Esophagus muscularis mucosa (tissue), 3 donors: ENCODE measurements around the gene HNRNPF.

Experiments used
- CTCF ChIP-seq, 3 experiments: fragments of 200-600 bp in 2 of 3; fragments of 450-650 bp in 1 of 3; sonication (generic) in 2 of 3; IDR thresholded peaks; one replicate each; pipeline ENCODE4 v1.5.1; 2017 to 2019; ENCODE audit warnings: antibody characterized with exemption in 3 of 3, mild to moderate bottlenecking in 2 of 3, moderate library complexity in 1 of 3
- POLR2A ChIP-seq: fragments of 450-650 bp; IDR thresholded peaks from one replicate; pipeline ENCODE4 v1.6.1; 2017; ENCODE audit warnings: antibody characterized with exemption, moderate library complexity, mild to moderate bottlenecking, low read depth
- POLR2AphosphoS5 ChIP-seq, 2 donors: sonication (generic); formaldehyde crosslinking; IDR thresholded peaks; one replicate each; pipeline ENCODE4 v1.6.1; 2017; ENCODE audit warnings: antibody characterized with exemption in 2 of 2

DNA sequence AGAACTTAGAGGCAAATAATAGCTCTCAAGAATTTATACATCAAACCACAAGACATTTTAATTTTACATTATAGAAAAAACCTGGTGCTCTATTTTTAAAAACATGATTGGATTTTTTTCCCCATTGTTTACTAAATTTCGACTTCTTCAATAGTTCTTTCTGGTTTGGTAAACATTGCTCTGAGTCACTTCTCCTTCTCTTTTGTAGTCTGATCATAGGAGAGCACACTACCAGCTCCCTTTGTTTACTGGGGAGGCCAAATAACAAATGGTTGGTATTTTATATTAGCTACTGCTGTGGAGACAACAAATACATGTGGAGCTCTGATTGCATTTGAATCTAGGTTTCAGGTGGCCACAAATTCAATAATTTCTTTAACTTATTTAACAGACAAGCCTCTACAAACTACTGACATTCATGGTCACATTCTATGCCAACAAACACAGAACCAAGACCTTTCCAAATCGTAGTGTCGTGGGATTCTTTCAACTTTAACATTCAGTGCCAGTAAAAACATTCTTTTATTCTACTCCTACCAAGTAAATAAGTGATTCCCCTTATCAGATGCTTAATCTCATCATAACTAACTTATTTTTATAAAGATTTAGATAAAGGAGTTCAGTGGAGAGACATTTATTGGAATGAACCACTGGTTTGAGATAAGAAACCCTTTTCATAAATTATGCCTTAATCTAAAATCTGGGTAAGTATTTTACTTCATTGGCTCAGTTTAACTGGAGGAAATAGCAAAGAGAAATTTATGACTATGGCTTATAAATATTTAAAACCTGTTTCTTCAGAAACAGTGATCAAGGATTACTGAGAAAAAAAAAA lies 55.3 kb downstream of the HNRNPF start:
- TF ChIP-seq CTCF (IDR thresholded peaks at IDR 0.05) (no peak), POLR2AphosphoS5 (IDR thresholded peaks at IDR 0.05) (no peak), POLR2A (no peak)
